ENCODE results near the gene OTOP3.

DNA sequence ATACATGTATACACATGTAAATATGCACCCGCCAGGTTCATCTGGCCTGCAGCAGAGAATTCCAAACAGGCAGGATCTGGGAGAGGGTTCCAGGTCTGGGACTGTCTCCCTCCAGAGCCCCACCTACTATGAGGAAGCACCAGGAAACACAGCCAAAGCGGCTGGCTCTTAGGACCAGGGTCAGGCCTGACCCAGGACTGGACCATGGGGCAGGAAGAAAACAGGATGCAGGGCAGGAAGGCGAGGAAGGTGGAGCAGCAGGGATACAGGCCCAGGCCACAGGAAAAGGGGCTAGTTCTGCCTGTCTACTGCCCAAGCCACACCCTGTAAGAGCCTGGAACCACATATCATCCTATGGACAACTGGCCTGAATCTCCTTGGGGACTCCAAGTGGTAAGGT, 34.7 kb downstream of the OTOP3 start:
- TF ChIP-seq, protein P1, sequence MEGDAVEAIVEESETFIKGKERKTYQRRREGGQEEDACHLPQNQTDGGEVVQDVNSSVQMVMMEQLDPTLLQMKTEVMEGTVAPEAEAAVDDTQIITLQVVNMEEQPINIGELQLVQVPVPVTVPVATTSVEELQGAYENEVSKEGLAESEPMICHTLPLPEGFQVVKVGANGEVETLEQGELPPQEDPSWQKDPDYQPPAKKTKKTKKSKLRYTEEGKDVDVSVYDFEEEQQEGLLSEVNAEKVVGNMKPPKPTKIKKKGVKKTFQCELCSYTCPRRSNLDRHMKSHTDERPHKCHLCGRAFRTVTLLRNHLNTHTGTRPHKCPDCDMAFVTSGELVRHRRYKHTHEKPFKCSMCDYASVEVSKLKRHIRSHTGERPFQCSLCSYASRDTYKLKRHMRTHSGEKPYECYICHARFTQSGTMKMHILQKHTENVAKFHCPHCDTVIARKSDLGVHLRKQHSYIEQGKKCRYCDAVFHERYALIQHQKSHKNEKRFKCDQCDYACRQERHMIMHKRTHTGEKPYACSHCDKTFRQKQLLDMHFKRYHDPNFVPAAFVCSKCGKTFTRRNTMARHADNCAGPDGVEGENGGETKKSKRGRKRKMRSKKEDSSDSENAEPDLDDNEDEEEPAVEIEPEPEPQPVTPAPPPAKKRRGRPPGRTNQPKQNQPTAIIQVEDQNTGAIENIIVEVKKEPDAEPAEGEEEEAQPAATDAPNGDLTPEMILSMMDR (optimal IDR thresholded peaks at IDR 0.05 in 1 of 3, IDR thresholded peaks at IDR 0.05 in 1 of 3, conservative IDR thresholded peaks at IDR 0.05 in 1 of 3; ENCODE audit: extremely low read depth in 1 of 3, insufficient read depth in 2 of 3, low read length in 3 of 3), result no peak
- TF ChIP-seq EZH2 (IDR thresholded peaks at IDR 0.05; ENCODE audit: low read length), result no peak
